Uterus (tissue), 2 donors: ENCODE results near the gene PROZ.

Experiments used
- POLR2A ChIP-seq, 2 donors: fragments of 450-650 bp; IDR thresholded peaks; one replicate each; pipeline ENCODE4 v1.6.1; 2016; ENCODE audit warnings: antibody characterized with exemption in 2 of 2, mild to moderate bottlenecking in 1 of 2, moderate library complexity in 1 of 2
- TF ChIP-seq, protein P1 (sequence below), 4 experiments: fragments of 200-600 bp in 2 of 4; fragments of 450-650 bp in 2 of 4; sonication (generic) in 2 of 4; IDR thresholded peaks; one replicate each; pipeline ENCODE4 v1.5.1; 2016 to 2019; ENCODE audit warnings: antibody characterized with exemption in 4 of 4, mild to moderate bottlenecking in 2 of 4, moderate library complexity in 1 of 4

DNA sequence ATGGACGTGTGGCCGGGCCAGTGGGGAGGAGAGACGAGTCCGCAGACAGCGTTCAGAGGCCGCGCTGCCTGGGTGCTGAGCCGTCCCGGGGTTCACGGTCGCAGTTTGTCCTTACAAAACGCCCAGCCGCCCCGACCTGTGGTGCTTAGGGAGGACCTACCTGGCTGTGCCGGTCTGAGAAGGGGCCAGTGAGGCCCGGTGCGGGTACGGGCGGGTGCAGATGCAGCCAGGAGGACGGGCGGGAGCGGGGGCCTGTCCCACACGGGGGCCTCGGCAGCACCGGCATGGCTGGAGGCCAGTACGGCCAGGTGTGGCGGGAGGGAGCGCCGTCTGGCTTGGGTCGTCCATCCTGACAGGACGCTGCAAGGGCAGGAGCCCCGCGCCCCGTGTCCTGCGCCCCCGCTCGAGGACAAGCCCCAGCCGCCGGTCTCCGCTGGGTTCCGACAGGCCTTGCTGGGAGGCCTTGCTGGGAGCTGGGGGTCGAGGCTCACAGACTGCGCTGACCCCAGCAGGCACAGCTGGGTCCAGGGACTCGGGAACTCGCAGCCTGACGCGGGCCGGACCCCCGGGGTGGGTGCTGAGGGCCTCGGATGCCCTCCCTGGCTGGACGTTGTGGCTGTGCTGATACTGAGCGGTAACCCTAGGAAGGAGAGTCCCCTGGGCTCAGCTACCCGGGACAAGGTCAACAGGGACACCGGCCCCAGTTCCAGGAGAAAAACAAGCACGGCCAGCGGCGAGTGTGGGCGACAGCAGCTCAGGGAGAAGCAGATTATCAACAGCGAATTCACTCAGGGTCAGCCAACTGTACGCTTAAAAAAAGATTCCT, 5.3 kb upstream of the PROZ start:
- TF ChIP-seq, protein P1, sequence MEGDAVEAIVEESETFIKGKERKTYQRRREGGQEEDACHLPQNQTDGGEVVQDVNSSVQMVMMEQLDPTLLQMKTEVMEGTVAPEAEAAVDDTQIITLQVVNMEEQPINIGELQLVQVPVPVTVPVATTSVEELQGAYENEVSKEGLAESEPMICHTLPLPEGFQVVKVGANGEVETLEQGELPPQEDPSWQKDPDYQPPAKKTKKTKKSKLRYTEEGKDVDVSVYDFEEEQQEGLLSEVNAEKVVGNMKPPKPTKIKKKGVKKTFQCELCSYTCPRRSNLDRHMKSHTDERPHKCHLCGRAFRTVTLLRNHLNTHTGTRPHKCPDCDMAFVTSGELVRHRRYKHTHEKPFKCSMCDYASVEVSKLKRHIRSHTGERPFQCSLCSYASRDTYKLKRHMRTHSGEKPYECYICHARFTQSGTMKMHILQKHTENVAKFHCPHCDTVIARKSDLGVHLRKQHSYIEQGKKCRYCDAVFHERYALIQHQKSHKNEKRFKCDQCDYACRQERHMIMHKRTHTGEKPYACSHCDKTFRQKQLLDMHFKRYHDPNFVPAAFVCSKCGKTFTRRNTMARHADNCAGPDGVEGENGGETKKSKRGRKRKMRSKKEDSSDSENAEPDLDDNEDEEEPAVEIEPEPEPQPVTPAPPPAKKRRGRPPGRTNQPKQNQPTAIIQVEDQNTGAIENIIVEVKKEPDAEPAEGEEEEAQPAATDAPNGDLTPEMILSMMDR (IDR thresholded peaks at IDR 0.05) = no peak
- TF ChIP-seq POLR2A (IDR thresholded peaks at IDR 0.05) = no peak
